Vagina (tissue), 2 donors: ENCODE results near the gene RTL1.

Experiments used
- POLR2A ChIP-seq, 2 donors: fragments of 450-650 bp; IDR thresholded peaks; one replicate each; pipeline ENCODE4 v1.6.1; 2017; ENCODE audit warnings: antibody characterized with exemption in 2 of 2, mild to moderate bottlenecking in 2 of 2, moderate library complexity in 2 of 2
- POLR2AphosphoS5 ChIP-seq, 2 donors: sonication (generic); formaldehyde crosslinking; IDR thresholded peaks; one replicate each; pipeline ENCODE4 v1.9.0; 2017; ENCODE audit warnings: antibody characterized with exemption in 2 of 2, mild to moderate bottlenecking in 2 of 2, low read depth in 1 of 2; ENCODE audit not compliant: insufficient read depth in 1 of 2
- TF ChIP-seq, protein P1 (sequence below), 3 experiments: fragments of 450-650 bp in 2 of 3; fragments of 200-600 bp in 1 of 3; sonication (generic) in 1 of 3; IDR thresholded peaks; one replicate each; pipeline ENCODE4 v1.5.1; 2017 to 2019; ENCODE audit warnings: antibody characterized with exemption in 3 of 3, mild to moderate bottlenecking in 2 of 3, moderate library complexity in 2 of 3

DNA sequence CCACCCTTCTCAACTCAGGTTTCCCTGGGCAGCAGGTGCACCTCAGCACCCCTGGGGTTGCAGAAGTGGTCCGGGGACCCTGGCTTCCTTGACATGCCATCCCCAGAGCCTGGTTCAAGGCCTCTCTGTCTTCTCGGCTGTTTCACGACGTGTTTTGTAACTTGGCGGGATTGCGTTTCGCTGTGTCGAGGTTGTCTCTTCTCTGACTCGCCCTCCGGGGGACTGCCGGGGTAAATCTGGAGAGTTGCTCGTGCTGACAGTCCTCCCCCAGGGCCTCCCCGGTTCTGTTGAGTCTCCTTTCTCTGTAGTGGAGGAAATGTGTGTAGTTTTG, 52.0 kb downstream of the RTL1 start:
- TF ChIP-seq, protein P1, sequence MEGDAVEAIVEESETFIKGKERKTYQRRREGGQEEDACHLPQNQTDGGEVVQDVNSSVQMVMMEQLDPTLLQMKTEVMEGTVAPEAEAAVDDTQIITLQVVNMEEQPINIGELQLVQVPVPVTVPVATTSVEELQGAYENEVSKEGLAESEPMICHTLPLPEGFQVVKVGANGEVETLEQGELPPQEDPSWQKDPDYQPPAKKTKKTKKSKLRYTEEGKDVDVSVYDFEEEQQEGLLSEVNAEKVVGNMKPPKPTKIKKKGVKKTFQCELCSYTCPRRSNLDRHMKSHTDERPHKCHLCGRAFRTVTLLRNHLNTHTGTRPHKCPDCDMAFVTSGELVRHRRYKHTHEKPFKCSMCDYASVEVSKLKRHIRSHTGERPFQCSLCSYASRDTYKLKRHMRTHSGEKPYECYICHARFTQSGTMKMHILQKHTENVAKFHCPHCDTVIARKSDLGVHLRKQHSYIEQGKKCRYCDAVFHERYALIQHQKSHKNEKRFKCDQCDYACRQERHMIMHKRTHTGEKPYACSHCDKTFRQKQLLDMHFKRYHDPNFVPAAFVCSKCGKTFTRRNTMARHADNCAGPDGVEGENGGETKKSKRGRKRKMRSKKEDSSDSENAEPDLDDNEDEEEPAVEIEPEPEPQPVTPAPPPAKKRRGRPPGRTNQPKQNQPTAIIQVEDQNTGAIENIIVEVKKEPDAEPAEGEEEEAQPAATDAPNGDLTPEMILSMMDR (IDR thresholded peaks at IDR 0.05) = no peak
- TF ChIP-seq POLR2A (IDR thresholded peaks at IDR 0.05) (no peak), POLR2AphosphoS5 (IDR thresholded peaks at IDR 0.05; ENCODE audit: insufficient read depth in 1 of 2, low read depth in 1 of 2) (no peak)
